ENCODE data around the gene GSK3B. TPM values are rescaled to one million over a fixed set of nuclear protein-coding genes. Genes with fewer than 3 reads are reported as not detected.

The GSK3B gene
- polyA plus RNA-seq, 3 donors: 16.2 to 20.6 (median 20.5) TPM

- Histone ChIP-seq H3K36me3 (replicated peaks in 1 of 2; ENCODE audit: control insufficient read depth in 1 of 2, insufficient read depth in 2 of 2, low read length in 2 of 2) (no peaks in the 10 kb centered on the region), H3K9ac (ENCODE audit: insufficient read depth, low read length, poor library complexity, severe bottlenecking) (no peak overlapping the region), H3K79me2 (ENCODE audit: insufficient read depth, low read length) (no peaks in the 10 kb centered on the region), H3K4me1 (ENCODE audit: control insufficient read depth in 1 of 2, insufficient read depth in 2 of 2, low read length in 2 of 2) (no peaks in the 10 kb centered on the region), H3K27ac (ENCODE audit: low read depth in 1 of 2, low read length in 2 of 2) (no peak overlapping the region), H2AFZ (ENCODE audit: insufficient read depth, low read depth, low read length, poor library complexity, severe bottlenecking) (no peak overlapping the region), H3K27me3 (ENCODE audit: control insufficient read depth in 2 of 2, insufficient read depth in 2 of 2, low read length in 2 of 2) (no peaks in the 10 kb centered on the region), H4K20me1 (ENCODE audit: insufficient read depth, low read length) (no peaks in the 10 kb centered on the region), H3K4me2 (replicated peaks; ENCODE audit: extremely low read depth, low read length, poor library complexity, severe bottlenecking) (no peak overlapping the region), H3K9me3 (replicated peaks in 1 of 2; ENCODE audit: control insufficient read depth in 1 of 2, insufficient read depth in 1 of 2, low read length in 2 of 2) (peaks cover 12 to 15% of the 10 kb centered on the region in 2 donors), H3K4me3 (replicated peaks in 1 of 3; ENCODE audit: low read depth in 2 of 3, low read length in 3 of 3) (no peak overlapping the region)
- Mint-ChIP-seq H3K27ac (peak overlapping the region in 1 of 7 donors; percentile 31), H3K9me3 (peaks cover 7 to 33% (median 23%) of the 10 kb centered on the region in 7 donors), H3K36me3 (no peaks in the 10 kb centered on the region), H3K27me3 (ENCODE audit: low read depth in 3 of 3) (peaks cover 0 to 1% (median 0%) of the 10 kb centered on the region in 3 donors), H3K4me1 (no peaks in the 10 kb centered on the region), H3K4me3 (no peak overlapping the region)
- TF ChIP-seq CTCF (IDR thresholded peaks at IDR 0.05): no peak
- WGBS (ENCODE audit: insufficient coverage): 95% methylated on average over 5 of the region's 7 CpGs
- no peak for DNase-seq
- intact Hi-C loops (cut with micrococcal nuclease): no loop called here
These were observed 25.7 kb upstream of the GSK3B start for GRCh38 chr3:120119846-120120510.

GRCh38 chr3:120114981-120115380 is 20.7 kb upstream of the GSK3B start:
- H3K4me2 ChIP-seq (replicated peaks; ENCODE audit: extremely low read depth, low read length, poor library complexity, severe bottlenecking): no peak overlapping the region
- DNase-seq: no peak
- H3K27ac ChIP-seq (ENCODE audit: low read depth in 1 of 2, low read length in 2 of 2): no peak overlapping the region
- peaks cover 7 to 27% (median 19%) of the 10 kb centered on the region in 7 donors for H3K9me3 Mint-ChIP-seq
- H3K27me3 ChIP-seq (ENCODE audit: control insufficient read depth in 2 of 2, insufficient read depth in 2 of 2, low read length in 2 of 2): no peaks in the 10 kb centered on the region
- no peak overlapping the region for H2AFZ ChIP-seq (ENCODE audit: insufficient read depth, low read depth, low read length, poor library complexity, severe bottlenecking)
- no peaks in the 10 kb centered on the region for H3K79me2 ChIP-seq (ENCODE audit: insufficient read depth, low read length)
- H3K36me3 Mint-ChIP-seq: no peaks in the 10 kb centered on the region
- H3K4me1 ChIP-seq (ENCODE audit: control insufficient read depth in 1 of 2, insufficient read depth in 2 of 2, low read length in 2 of 2): no peaks in the 10 kb centered on the region
- H3K36me3 ChIP-seq (replicated peaks in 1 of 2; ENCODE audit: control insufficient read depth in 1 of 2, insufficient read depth in 2 of 2, low read length in 2 of 2): no peaks in the 10 kb centered on the region
- no peak overlapping the region for H3K9ac ChIP-seq (ENCODE audit: insufficient read depth, low read length, poor library complexity, severe bottlenecking)
- no peaks in the 10 kb centered on the region for H3K4me1 Mint-ChIP-seq
- H3K9me3 ChIP-seq (replicated peaks in 1 of 2; ENCODE audit: control insufficient read depth in 1 of 2, insufficient read depth in 1 of 2, low read length in 2 of 2): peaks cover 12 to 15% of the 10 kb centered on the region in 2 donors
- intact Hi-C loops (cut with micrococcal nuclease): no loop called here
- no peak overlapping the region for H3K4me3 ChIP-seq (replicated peaks in 1 of 3; ENCODE audit: low read depth in 2 of 3, low read length in 3 of 3)
- peaks cover 0 to 1% (median 0%) of the 10 kb centered on the region in 3 donors for H3K27me3 Mint-ChIP-seq (ENCODE audit: low read depth in 3 of 3)
- TF ChIP-seq CTCF (IDR thresholded peaks at IDR 0.05): no peak
- no CpG with 5 or more reads among the region's 2 CpGs for WGBS (ENCODE audit: insufficient coverage)
- H3K27ac Mint-ChIP-seq: no peak overlapping the region
- no peaks in the 10 kb centered on the region for H4K20me1 ChIP-seq (ENCODE audit: insufficient read depth, low read length)
- H3K4me3 Mint-ChIP-seq: no peak overlapping the region

Data from CD14-positive monocyte (primary cell).